Erythroblast (primary cell): ENCODE data around the gene ATG2B.

Experiments
- GATA1 ChIP-seq: IDR thresholded peaks from 2 replicates; pipeline ENCODE4 v1.6.1; 2011; ENCODE audit warnings: low read depth, mild to moderate bottlenecking, control low read depth, low read length, moderate library complexity
- POLR2A ChIP-seq: IDR thresholded peaks from 2 replicates; pipeline ENCODE4 v1.6.1; 2011; ENCODE audit warnings: mild to moderate bottlenecking, low read length

DNA sequence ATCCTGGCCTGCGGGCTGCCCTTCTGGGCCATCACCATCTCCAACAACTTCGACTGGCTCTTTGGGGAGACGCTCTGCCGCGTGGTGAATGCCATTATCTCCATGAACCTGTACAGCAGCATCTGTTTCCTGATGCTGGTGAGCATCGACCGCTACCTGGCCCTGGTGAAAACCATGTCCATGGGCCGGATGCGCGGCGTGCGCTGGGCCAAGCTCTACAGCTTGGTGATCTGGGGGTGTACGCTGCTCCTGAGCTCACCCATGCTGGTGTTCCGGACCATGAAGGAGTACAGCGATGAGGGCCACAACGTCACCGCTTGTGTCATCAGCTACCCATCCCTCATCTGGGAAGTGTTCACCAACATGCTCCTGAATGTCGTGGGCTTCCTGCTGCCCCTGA is 122.5 kb downstream of the ATG2B start:
- TF ChIP-seq POLR2A, result no peak
- TF ChIP-seq GATA1, result no peak
